Upper lobe of right lung (tissue), 1 donor: ENCODE measurements around the gene HSD3B2. TPM values are rescaled to one million over a fixed set of nuclear protein-coding genes. Genes with fewer than 3 reads are reported as not detected.

Source experiments
- ATAC-seq: fragments of 200-7000 bp; cut with Tn5 transposase; one replicate; pipeline ENCODE4 v1.9.1; 2020; ENCODE audit warnings: mild to moderate bottlenecking, moderate library complexity
- DNase-seq: peaks from one replicate; pipeline ENCODE4 v3.0.0-alpha.2; 2020
- H3K27ac ChIP-seq: fragments of 200-600 bp; one replicate; pipeline ENCODE4 v1.8.0; 2022
- H3K27me3 ChIP-seq: fragments of 200-600 bp; one replicate; pipeline ENCODE4 v1.8.0; 2022; ENCODE audit warnings: mild to moderate bottlenecking
- H3K36me3 ChIP-seq: fragments of 200-600 bp; one replicate; pipeline ENCODE4 v1.8.0; 2022
- H3K4me1 ChIP-seq: fragments of 200-600 bp; one replicate; pipeline ENCODE4 v1.8.0; 2022
- H3K4me3 ChIP-seq: fragments of 200-600 bp; one replicate; pipeline ENCODE4 v1.8.0; 2022; ENCODE audit warnings: mild to moderate bottlenecking
- H3K9me3 ChIP-seq: fragments of 200-600 bp; one replicate; pipeline ENCODE4 v1.8.0; 2022
- CTCF ChIP-seq: fragments of 200-600 bp; IDR thresholded peaks from one replicate; pipeline ENCODE4 v1.8.0; 2022; ENCODE audit warnings: antibody characterized with exemption
- intact Hi-C: fragments of 100-400 bp; cut with DNase I; formaldehyde crosslinking; loops from one replicate; pipeline ENCODE4 v1.11.0; 2022
- total RNA-seq: library from RNA; stranded (reverse); fragmentation: NEBNext Ultra II Directional; extraction: Animal tissue kit (Norgen Biotek cat#: 25700); gene quantifications from one replicate; pipeline ENCODE4 v1.2.1, GENCODE V29; 2021
- donor health status: DM: no; HTN: yes; CAD: no; lungs with severe emphysema.

HSD3B2 gene
- total RNA-seq, 1 donor from 2014 or later, result not detected

GRCh38 chr1:119469741-119470140 is 54.8 kb downstream of the HSD3B2 start:
- no peaks in the 10 kb centered on the region for H3K27me3 ChIP-seq
- no peak for ATAC-seq
- intact Hi-C loops, result no loop called here
- H3K27ac ChIP-seq, result no peak overlapping the region
- no peaks in the 10 kb centered on the region for H3K9me3 ChIP-seq
- no peaks in the 10 kb centered on the region for H3K4me1 ChIP-seq
- no peak for TF ChIP-seq CTCF
- DNase-seq, result no peak
- H3K4me3 ChIP-seq, result no peak overlapping the region
- no peaks in the 10 kb centered on the region for H3K36me3 ChIP-seq

- no peak for DNase-seq
- ATAC-seq, result no peak
- Histone ChIP-seq H3K27ac (no peak overlapping the region), H3K4me1 (no peaks in the 10 kb centered on the region), H3K36me3 (no peaks in the 10 kb centered on the region), H3K4me3 (no peak overlapping the region), H3K9me3 (no peaks in the 10 kb centered on the region), H3K27me3 (no peaks in the 10 kb centered on the region)
- no peak for TF ChIP-seq CTCF
- intact Hi-C loops, result no loop called here
These were observed 55.4 kb downstream of the HSD3B2 start for GRCh38 chr1:119470377-119470776.

GRCh38 chr1:119470958-119471357 is 56.0 kb downstream of the HSD3B2 start:
- intact Hi-C loops, result no loop called here
- DNase-seq (no peak), ATAC-seq (no peak)
- H3K27me3 ChIP-seq, result no peaks in the 10 kb centered on the region
- no peaks in the 10 kb centered on the region for H3K36me3 ChIP-seq
- no peaks in the 10 kb centered on the region for H3K9me3 ChIP-seq
- H3K27ac ChIP-seq, result no peak overlapping the region
- no peaks in the 10 kb centered on the region for H3K4me1 ChIP-seq
- no peak for TF ChIP-seq CTCF
- no peak overlapping the region for H3K4me3 ChIP-seq

GRCh38 chr1:119471566-119471965 is 56.6 kb downstream of the HSD3B2 start:
- TF ChIP-seq CTCF, result no peak
- Histone ChIP-seq H3K4me1 (no peaks in the 10 kb centered on the region), H3K27me3 (no peaks in the 10 kb centered on the region), H3K27ac (no peak overlapping the region), H3K36me3 (no peaks in the 10 kb centered on the region), H3K9me3 (no peaks in the 10 kb centered on the region), H3K4me3 (no peak overlapping the region)
- ATAC-seq (no peak), DNase-seq (no peak)
- intact Hi-C loops, result no loop called here

- Histone ChIP-seq H3K36me3 (no peaks in the 10 kb centered on the region), H3K9me3 (no peaks in the 10 kb centered on the region), H3K27ac (no peak overlapping the region), H3K4me1 (no peaks in the 10 kb centered on the region), H3K4me3 (no peak overlapping the region), H3K27me3 (no peaks in the 10 kb centered on the region)
- intact Hi-C loops, result no loop called here
- TF ChIP-seq CTCF, result no peak
- DNase-seq (no peak), ATAC-seq (no peak)
These were observed 57.3 kb downstream of the HSD3B2 start for GRCh38 chr1:119472080-119472818.

Other genes with a start within 250 kb of the HSD3B2 start
- gene HAO2, start 46.4 kb upstream of the HSD3B2 start, total RNA-seq, result not detected
- gene HSD3B1, start 92.1 kb downstream of the HSD3B2 start, total RNA-seq, result not detected
- gene ZNF697, start 233.1 kb downstream of the HSD3B2 start, total RNA-seq, result 11.4 TPM